ENCODE measurements around the gene ADARB1.

The ADARB1 gene

GRCh38 chr21:45267390-45267760 is 193.0 kb downstream of the ADARB1 start:
- no peak for DNase-seq (ENCODE audit: low spot score)

GRCh38 chr21:45269861-45270260 is 195.5 kb downstream of the ADARB1 start:
- no peak for DNase-seq (ENCODE audit: low spot score)

GRCh38 chr21:45270306-45270821 is 196.0 kb downstream of the ADARB1 start:
- DNase-seq (ENCODE audit: low spot score) = no peak
